Right forelimb (tissue), 1 donor: ENCODE measurements around the gene INPP5D.
A peak's percentile ranks its signal among the peaks of the same experiment; 100 is the strongest.
"Not testable (repeated sequence)": the region's sequence is repeated elsewhere in the genome, so short reads cannot be mapped to it uniquely, and the experiment has no call there.

Experiments
- DNase-seq: peaks from one replicate; pipeline ENCODE4 v3.0.0-alpha.2; 2018

INPP5D gene

DNA sequence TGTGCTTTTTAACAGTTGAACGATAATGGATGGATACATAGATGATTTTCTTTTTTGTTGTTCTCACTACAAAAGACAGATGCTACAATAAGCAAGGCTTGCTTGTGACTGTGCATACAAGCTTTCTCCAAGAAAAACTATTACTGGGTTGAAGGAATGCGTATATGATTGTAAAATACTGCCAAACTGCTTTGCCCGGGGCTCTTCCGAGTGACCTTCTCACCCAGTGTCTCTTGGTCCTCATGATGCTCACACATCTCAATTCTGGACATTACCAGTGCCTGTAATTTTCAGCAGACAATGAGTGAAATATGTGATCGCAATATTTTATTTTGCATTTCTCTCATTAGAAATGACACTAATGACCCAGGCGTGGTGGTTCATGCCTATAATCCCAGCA is 35.9 kb downstream of the INPP5D start:
- no peak for DNase-seq

DNA sequence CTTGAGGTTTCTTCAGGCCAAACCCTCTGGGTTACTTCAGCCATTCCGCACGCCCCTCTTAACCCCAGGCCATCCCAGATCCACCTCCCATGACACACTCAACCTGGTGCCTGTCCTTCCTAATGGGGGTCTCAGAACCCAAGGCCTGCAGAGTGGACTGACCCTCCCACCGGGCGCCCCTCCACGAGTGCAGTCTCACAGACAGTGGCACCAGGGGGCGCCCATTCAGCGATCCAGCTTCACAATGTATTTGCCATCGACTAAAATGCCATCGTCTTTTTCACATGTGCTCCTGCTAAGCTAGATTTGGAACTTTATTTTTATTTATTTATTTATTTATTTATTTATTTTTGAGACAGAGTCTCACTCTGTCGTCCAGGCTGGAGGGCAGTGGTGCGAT is 38.5 kb downstream of the INPP5D start:
- DNase-seq = no peak

DNA sequence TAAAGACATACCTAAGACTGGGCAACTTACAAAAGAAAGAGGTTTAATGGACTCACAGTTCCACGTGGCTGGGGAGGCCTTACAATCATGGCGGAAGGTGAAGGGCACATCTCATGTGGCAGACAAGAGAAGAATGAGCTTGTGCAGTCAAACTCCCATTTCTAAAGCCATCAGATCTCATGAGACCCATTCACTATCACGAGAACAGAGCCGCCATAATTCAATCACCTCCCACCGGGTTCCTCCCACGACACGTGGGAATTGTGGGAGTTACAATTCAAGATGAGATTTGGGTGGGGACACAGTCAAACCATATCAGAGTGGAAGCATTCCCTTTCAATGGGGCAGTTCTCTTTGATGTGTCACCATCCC is 39.7 kb downstream of the INPP5D start:
- not testable (repeated sequence) for DNase-seq

DNA sequence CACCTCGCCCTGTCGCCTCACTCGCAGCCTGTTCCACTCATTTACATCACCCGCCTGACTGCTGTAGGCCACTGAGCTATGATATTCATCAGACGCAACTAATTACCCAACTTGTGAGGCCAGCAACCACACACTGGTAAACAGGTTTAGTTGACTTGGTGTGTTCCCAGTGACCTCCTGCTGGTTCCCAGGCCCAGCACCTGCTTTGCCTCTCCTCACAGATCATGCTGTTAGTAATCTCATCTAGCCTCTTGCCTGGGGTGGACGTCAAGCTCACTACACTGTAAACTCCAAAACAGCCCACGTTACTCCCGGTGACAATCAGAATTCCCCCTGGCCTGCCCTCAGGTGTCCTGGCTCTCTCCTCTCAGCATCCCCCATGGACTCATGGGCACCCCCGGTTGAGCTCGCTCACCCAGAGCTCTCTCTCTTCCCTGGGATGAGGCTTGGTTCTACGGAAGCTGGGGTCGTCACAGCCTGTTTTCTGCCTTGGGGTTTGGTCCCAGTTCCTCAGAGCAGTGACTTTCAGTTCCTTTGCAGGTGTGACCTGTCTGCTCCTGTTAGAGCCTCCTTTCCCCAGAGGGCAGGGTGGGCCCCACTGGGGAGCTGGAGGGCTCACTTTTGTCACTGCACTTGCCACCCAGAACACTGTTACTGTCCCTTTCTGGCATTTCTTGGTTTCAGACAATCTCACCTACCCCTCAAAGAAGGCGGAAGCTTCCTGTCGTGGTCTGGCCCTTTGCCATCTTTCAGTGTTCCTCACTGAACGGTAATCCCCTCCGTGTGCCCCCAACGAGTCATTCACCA is 40.3 kb downstream of the INPP5D start:
- peak; percentile 32 for DNase-seq

DNA sequence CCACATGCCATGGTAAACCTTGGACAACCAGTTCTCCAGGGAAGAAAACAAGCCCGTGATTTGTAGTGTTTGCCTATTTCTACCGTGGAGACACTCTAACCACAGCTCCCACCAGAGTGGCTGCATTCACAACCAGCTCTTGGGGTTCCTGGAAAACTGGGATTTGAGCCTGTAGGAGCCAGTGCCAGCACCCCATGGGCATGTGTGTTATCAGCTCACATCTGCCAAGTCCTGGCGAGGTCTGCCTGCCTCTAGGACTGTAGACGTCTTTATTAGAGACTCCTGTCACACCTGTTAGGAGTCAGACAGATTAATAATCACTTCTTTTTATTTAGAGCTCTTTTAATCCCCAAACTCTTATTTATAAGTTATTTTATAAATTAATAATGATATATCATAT is 41.0 kb downstream of the INPP5D start:
- peak; percentile 17 for DNase-seq

DNA sequence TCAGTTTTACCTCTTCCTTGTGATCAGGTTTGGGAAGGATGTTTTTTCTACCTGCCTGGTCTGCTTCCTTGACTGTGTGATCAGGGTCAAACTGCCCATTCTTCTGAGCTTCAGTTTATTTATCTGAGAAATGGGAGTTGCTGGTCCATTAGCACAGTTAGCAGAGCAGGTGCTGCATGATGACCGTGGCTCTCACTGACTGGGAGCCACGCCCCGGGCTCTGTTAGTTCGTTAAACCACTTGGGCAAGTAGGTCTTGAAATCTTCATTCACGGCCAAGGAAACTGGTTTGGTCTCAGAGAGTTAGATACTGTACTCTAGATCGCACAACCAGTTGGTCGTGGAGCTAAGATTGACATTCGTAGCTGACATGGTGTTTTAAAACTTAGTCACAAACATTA is 41.7 kb downstream of the INPP5D start:
- DNase-seq = peak; percentile 26

DNA sequence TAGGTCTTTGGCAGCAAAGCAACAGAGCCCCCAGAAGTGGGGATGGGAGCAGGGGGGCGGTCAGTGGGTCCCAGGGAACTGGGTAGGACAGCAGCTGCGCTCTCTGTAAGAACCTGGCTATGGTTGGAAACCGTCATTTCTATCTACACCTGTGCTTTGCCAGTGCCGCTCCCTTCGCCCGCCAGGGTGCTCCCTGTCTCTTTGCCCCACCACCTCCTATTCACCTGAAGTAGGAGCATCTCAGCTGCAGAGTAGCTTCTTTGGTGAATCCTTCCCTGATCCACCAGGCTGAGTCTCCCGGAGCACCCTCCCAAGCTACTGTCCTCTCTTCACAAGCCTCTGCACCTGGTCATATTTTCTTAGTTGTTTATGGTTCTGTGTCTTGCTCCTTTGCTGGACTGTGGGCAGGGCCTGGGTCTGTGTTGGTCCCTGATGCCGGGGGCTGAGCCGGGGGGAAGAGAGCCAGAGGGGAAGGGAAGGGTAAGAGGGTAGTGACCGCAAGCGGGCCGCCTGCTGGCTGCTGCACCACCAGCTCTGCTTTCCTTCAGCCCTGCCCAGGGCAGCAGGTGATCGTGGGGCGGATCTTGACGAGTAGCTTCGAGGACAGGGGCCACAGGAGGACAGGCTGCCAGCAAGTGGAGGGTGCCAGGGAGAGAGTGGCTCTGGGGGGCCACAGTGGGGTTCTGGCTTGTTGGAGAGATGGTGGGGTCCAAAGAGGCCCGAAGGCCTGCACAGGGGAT is 45.2 kb downstream of the INPP5D start:
- DNase-seq = no peak

DNA sequence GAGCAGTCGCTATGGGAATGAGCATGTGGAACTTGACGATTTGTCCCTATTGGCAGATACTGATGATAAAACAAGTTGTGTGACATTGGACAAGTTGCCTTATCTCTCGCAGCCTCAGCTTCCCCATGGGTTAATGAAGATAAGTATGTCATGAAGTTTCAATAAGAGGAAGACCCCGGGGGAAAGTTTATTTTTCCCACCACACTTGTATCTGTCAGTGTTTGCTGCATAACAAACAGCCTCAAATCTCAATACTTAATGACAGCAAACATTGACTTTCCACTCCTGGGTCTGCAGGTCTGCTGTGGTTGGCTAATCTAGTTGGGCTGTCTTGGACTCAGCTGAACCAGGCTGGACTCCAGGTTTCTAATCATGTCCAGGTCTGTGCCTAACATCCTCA is 45.8 kb downstream of the INPP5D start:
- DNase-seq = no peak

DNA sequence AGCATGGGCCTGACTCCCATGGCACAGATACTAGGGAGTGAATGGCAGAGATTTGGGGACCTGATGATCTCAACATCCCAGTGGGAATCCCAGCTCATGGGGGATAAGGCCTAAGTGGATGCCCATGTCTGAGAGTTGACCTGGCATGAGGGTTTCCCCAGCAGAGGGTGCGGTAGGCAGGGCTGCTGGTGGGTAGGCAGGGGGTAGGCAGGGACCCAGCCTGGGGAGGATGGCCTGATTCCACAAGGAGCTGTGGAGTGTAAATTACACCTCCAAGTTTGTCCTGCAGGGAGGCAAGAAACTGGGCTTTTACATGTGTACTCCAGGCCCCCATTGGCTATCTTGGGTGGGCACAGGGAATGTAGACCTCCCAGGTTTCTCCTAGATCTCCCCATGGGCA is 46.9 kb downstream of the INPP5D start:
- no peak for DNase-seq

DNA sequence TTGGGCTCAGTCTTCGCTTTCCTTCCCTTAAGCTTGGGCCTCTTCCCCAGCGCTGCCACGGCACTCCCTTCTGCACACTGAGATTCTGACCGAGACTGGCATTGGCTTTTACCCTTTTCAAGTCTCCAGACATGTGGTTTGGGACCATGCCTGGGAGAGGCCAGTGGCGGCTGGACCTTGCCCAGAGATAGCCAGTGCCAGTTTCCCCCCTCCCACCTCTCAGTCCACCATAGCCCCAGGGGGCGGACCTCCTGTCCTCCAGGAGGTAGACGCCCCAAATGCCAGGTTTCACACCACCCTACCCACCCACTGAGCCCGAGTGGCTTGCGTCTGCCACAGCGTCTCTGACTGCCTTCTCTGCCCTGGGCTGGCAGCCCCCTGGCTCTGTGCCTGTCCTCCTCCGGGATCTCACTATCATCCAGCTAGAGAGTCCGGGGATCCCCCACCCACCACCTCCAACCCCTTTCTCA is 47.7 kb downstream of the INPP5D start:
- DNase-seq = peak; percentile 34

DNA sequence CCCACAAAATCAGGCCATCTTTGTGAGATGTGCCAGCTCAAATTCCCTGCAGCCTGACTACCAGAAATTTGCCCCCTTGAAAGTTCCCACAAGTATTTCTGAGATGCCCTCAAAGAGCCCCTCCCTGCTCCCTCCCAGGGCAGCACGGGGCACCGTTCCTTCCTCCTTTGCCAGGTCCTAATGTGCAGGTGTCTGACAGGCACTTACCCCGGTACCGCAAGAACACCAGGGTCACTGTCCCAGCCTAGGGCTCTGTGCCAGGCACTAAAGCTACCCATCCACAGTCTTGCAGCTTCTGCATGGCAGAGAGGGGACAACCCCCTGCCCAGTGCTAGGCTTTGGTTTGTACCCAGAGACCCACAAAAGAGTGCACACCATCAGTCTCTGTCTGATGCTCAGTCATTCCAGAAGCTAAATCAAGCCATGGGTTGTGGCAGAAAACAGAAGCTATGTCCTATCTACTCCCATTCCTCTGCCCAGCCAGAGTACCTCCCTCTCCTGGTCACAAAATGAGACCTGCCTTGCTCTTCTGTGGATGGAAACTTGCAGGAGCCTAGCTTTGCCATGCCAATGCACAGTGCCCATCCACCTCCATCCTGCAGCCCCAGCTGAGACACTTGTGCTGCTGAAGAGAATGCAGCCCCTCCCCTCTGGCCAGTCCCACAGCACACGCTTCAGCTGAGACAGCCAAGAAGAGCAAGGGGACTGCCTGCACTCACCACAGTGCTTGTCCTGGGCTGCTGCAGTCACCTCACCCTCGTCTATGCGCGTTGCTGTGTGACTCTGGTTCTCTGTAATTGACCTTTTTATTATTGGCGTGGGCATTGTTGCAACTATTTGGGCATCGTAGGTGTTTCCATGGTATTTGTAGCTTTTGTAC is 48.7 kb downstream of the INPP5D start:
- DNase-seq = peak; percentile 42

DNA sequence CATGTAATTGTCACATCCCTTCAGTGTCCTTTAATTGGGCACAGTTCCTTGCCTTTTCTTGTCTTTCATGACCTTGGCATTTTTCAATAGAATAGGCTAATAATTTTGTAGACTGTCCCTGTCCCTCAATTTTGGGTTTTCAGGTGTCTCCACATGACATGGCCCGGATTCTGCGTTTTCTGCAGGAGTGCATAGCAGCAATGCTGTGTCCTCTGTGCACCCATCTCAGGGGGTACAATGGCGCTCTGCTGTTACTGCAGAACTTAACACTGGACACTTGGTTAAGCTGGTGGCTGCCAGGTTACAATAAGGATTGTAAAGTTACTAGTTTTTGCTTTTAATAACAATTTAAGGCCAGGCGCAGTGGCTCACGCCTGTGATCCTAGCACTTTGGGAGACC is 51.3 kb downstream of the INPP5D start:
- DNase-seq = no peak

DNA sequence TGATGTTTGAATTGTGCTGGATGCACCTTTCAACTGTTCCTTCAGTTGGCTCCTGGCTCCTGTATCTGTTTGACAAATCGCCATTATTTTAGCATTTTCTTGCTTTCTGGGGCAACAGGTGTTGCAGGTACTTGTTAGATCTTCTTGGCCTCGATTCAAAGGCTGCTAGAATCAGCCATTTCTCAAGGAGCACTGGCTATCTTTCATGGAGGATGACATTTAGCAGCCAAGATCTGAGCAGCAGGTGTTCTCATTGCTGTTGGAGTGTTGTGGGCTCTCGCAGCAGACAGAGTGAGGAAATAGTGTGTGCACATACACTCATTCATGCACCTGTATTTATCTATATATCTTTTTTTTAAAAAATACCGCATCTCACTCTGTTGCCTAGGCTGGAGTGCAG is 52.2 kb downstream of the INPP5D start:
- no peak for DNase-seq

DNA sequence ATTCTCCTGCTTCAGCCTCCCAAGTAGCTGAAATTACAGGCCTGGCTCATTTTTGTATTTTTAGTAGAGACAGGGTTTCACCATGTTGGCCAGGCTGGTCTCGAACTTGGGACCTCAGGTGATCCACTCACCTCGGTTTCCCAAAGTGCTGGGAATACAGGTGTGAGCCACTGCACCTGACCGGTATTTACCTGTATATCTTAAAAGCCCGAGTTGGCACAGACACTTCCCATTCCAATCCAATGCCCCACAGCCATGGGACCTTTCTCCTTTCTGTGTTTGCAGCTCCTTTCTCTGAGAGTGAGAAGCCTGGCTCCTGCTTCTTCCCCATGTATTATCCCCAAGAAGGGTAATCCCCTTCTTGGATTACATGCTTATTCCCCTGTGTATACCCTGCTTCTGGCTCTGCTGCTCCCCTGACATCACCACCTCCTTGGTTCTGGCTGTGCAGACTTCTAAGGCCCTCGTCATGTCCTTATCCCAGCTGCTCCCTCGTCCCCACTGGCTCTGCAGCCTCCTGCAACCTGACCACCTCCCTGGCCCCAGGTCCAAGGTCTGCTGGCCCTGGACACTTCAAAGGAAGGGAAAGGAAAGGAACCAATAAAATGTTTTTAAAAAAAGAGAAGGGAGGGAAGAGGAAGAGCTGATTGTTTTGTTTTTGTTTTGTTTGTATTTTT is 52.8 kb downstream of the INPP5D start:
- DNase-seq = no peak

DNA sequence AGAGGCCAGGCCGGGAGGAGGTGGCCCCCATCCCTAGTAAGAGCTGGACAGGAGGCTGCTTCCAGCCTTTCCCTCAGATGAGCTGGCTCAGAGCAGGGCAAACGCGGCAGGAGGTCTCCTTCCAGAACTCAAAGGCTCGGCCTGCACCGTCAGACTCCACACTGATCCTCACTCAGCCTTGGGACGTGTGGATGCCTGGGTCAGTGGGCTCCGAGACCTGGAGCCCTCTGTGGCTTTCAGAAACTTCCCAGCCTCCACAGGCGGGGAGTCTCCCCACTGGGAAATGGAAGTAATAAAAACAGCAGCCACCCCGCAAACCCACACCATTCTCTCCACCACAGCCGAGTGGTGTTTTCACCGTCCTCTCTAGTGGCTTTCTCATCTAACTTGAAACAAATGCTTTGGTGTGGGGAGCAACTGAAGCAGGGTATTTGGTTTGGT is 54.3 kb downstream of the INPP5D start:
- no peak for DNase-seq

DNA sequence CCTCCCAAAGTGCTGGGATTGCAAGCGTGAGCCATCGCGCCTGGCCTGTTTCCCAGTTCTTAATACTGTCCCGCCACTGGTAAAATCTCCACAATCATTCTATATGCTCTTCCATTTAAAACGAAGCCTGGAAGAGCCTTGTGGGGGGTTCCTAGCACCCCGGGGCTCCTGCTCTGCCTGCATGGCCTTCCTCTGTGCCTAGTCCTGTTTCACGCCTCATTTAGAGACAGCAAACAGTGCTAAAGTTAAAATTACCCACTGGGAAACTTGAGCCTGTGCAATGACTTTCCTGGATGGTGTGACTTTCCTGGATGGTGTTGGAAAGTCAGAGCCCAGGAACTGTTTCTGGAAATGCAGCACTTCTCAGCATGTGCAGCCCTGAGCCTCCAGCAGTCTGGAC is 55.0 kb downstream of the INPP5D start:
- DNase-seq = no peak

DNA sequence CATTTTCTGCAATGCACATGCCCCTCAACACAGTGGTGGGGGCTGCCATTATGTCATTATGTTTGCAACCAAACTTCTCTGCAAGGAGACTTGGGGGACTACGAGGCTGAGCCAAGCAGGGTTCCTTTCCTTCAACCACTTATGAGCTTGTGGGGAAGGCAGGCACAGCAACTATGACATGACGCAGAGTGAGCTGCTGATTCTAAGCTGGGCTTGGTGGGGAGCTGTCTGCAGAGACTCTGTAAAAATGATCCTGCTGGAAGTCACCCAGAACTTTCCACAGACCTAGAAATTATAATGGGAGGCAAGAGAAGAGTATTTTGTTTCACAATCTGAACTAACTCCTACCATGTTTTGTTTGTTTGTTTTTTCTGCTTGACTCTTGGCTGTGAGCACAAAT is 55.6 kb downstream of the INPP5D start:
- no peak for DNase-seq

DNA sequence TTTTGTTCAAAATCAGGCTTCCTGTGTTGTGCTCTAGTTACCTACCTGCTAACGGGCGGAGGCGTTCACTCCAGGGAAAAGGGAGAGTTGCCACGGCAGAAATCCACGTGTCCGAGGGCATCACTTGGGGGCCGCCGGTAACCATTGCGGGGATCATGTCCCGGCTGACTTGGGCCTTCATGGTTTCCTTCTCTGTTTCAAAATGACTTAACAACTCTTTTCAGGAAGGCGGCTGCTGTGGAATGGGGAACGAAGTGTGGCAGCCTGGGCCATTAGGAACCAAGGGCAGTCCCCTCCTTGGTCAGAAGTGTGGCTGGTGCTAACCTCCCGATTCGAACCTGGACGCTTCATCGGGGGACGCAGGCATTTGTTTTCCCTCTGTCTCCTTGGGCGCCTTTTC is 56.8 kb downstream of the INPP5D start:
- no peak for DNase-seq

DNA sequence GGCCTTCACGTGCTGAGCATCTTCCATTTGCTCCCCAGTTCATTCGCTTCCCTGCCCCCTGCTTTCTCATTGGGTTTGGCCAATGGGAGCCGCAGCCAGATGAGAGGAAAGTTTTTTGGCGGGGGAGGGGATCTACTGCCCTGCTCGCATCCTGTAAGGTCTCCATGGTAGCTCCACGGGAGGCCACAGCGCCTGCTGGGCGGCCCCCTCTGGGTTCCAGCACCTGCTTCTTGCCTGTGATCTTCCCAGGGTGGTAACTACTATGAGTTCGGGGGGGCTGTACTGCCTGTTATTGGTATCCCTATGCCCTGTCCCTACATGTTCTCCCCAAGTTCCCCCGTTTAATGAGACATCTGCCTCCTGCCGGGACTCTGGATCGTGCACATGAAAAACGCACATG is 57.2 kb downstream of the INPP5D start:
- no peak for DNase-seq

DNA sequence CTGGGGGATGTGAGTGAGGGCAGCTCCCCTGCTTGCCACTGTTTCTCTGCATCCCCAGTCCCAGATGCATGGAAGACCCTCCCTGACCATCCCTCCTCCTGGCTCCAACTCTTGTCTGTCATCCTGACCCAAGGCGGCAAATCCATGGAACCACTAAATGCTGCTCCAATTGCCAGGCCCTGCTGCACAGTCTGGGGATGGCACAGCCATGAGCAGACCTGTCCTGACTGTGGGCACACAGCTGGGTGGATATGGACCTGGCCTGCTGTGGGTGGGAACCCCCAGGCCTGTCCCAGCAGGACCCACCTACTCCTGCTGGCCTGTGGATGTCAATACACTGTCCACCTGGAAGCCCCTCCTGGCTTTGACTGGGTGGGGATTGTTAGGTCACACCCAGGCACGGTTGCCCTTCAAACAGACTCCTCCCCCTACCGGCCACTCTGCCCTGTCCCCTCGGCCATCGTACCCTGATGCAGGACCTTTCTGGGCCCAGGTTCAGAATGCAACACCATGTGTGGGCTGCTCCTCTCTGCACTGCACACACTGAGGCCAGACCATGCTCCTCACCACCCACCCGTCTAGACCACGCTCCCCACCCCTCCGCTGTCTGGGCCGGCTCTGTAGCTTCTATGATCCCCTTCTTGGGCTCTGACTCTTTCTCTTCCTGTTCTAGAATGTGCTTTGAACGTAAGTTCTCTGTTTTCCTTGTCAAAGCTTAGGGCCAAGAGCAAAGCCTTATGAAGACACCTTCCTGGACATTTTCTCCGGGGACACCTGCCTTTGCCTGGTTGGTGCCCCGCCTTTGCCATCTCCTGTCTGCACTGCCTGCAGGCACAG is 57.9 kb downstream of the INPP5D start:
- no peak for DNase-seq

DNA sequence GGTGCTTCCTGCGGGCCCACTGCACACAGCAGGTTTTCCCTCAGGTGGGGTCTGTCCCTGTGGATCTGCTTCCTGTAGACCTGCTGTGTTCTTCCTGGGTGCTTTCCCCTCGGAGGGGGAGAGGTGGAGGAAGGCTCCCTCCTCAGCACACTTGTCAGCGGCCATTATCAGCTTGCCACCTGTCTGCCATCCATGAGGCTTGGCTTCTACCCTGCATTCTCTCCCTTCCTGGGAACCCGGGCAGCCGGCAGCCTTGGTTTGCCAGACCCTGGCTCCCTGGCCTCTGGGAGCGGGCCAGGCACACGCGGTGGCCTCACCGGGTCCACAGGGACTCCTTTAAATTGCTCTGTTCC is 58.5 kb downstream of the INPP5D start:
- DNase-seq = no peak

DNA sequence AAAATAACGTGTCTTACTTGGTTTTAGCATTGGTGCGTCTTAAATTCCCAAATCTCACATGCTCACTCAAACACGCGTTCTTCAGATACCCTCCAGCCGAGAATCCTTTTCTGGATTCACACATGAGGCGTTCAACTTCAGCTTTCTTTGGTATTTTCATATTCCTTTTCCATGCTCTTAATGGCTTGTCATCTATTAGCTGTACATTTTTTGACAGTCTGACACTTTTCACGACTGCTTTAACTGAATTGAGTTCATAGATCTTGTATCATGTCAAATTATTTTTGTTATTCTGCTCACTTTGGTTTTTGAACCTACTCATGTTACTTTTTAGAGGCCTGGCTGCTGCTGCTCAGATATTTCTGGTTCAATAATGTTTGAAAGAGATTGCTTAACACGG is 59.0 kb downstream of the INPP5D start:
- no peak for DNase-seq
